Measurements from ENCODE around the gene ZNF93. TPM values are rescaled to one million over a fixed set of nuclear protein-coding genes. Genes with fewer than 3 reads are reported as not detected.
"Not testable (repeated sequence)": the region's sequence is repeated elsewhere in the genome, so short reads cannot be mapped to it uniquely, and the experiment has no call there.

ZNF93 gene
- total RNA-seq, 4 donors from 2014 or later: 3.4 to 4.7 (median 4.0) TPM

DNA sequence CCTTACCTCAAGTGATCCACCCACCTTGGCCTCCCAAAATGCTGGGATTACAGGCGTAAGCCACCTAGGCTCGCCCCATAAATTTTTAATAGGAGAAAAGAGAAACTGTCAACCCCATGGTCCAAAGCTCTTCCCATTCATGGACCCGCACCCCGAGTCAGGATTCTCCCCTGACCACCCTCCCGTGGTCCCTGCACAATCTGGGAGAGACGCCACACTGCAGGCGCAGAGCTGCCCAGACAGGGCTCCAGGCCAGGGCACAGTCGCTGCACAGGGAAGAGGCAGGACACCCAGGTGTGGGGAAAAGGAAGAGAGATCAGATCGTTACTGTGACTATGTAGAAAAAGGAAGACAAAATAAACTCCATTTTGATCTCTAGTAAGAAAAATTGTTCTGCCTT is 54.5 kb downstream of the ZNF93 start:
- no peak overlapping the region for H3K4me3 ChIP-seq (ENCODE audit: low read depth, poor library complexity, severe bottlenecking)
- intact Hi-C loops (cut with DNase I; ENCODE audit: low total_unique reads): no loop called here
- WGBS, 2 donors: 86 to 88% methylated on average over 9 of the region's 9 CpGs
- no peak for TF ChIP-seq POLR2A (IDR thresholded peaks at IDR 0.05)
- TF ChIP-seq CTCF (IDR thresholded peaks at IDR 0.05): no peak
- DNase-seq (ENCODE audit: low spot score in 2 of 2): no peak

GRCh38 chr19:19956434-19957075 is 55.8 kb downstream of the ZNF93 start:
- intact Hi-C loops (cut with DNase I; ENCODE audit: low total_unique reads): no loop called here
- 49 to 52% methylated on average over 15 of the region's 15 CpGs for WGBS, 2 donors
- DNase-seq (ENCODE audit: low spot score in 2 of 2): no peak
- H3K4me3 ChIP-seq (ENCODE audit: low read depth, poor library complexity, severe bottlenecking): no peak overlapping the region
- TF ChIP-seq POLR2A (IDR thresholded peaks at IDR 0.05) (no peak), CTCF (IDR thresholded peaks at IDR 0.05) (no peak)

DNA sequence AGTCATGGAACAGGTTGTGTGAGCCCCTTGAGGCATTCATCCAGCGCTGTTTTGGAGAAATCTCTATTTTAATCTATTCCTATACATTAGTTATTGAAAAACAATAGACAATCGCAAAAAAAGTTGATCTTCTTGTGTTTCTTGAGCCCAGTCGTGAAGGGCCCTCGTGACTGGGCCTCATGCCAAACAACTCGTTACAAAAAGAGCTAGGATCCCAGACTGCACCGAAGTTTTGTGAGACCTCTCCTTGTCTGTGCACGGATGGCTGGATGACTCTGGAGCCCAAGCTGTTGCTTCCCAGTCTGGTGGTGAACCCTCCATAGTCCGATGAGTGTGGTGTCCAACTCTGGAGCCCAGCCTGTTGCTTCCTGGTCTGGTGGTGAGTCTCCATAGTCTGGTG is 57.0 kb downstream of the ZNF93 start:
- H3K4me3 ChIP-seq (ENCODE audit: low read depth, poor library complexity, severe bottlenecking); DNase-seq (ENCODE audit: low spot score in 2 of 2); intact Hi-C loops (cut with DNase I; ENCODE audit: low total_unique reads): not testable (repeated sequence)
- WGBS, 2 donors: 73 to 79% methylated on average over 8 of the region's 8 CpGs

- peak; percentile 64 to 88 for DNase-seq (ENCODE audit: low spot score in 2 of 2)
- WGBS, 2 donors: 15 to 20% methylated on average over 9 of the region's 9 CpGs
- intact Hi-C loops (cut with DNase I; ENCODE audit: low total_unique reads); H3K4me3 ChIP-seq (ENCODE audit: low read depth, poor library complexity, severe bottlenecking): not testable (repeated sequence)
Observed at GRCh38 chr19:19959151-19959799, 58.5 kb downstream of the ZNF93 start.

DNA sequence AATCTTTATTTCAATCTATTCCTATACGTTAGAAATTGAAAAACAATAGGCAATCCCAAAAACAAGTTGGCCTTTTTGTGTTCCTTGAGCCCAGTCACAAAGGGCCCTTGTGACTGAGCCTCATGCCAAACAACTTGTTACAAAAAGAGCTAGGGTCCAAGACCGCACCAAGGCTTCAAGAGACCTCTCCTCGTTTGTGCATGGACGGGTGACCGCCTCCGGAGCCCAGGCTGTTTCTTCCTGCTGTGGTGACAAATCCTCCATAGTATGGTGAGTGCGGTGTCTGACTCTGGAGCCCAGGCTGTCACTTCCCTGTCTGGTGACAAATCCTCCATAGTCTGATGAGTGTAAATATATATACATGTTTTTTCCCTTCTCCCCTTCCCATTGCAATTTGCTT is 63.7 kb downstream of the ZNF93 start:
- WGBS, 2 donors: 86% methylated on average over 7 of the region's 7 CpGs
- H3K4me3 ChIP-seq (ENCODE audit: low read depth, poor library complexity, severe bottlenecking): no peak overlapping the region
- DNase-seq (ENCODE audit: low spot score in 2 of 2): no peak
- intact Hi-C loops (cut with DNase I; ENCODE audit: low total_unique reads): no loop called here
- TF ChIP-seq CTCF (IDR thresholded peaks at IDR 0.05) (no peak), POLR2A (IDR thresholded peaks at IDR 0.05) (no peak)

GRCh38 chr19:19966126-19966525 is 65.4 kb downstream of the ZNF93 start:
- DNase-seq (ENCODE audit: low spot score in 2 of 2); intact Hi-C loops (cut with DNase I; ENCODE audit: low total_unique reads); H3K4me3 ChIP-seq (ENCODE audit: low read depth, poor library complexity, severe bottlenecking): not testable (repeated sequence)
- WGBS, 2 donors: 69 to 94% methylated on average over 2 of the region's 3 CpGs

DNA sequence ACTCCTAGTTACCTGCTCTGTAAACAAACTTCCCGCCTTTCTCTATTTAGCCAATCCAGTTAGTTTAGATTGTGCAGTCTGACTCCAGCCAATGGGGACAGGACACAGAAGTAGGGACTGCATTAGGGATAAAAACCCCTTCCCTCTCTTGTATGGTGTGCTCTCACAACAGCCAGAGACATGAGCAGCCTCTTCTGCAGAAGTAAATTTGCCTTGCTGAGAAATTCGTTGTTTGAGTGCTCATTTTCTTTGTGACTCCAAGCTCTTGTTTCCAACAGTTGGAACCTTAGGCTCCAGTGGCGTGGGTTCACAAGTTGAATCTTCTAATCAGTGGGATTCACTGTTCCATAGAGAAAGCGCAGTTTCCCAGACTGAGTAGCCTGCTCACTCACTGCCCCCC is 66.1 kb downstream of the ZNF93 start:
- intact Hi-C loops (cut with DNase I; ENCODE audit: low total_unique reads): no loop called here
- no peak for TF ChIP-seq CTCF (IDR thresholded peaks at IDR 0.05)
- no peak for TF ChIP-seq POLR2A (IDR thresholded peaks at IDR 0.05)
- 77 to 82% methylated on average over 4 of the region's 4 CpGs for WGBS, 2 donors
- no peak overlapping the region for H3K4me3 ChIP-seq (ENCODE audit: low read depth, poor library complexity, severe bottlenecking)
- DNase-seq (ENCODE audit: low spot score in 2 of 2): no peak

Other genes starting within 250 kb of the ZNF93 start
- 100 to 1,000 TPM in 2 of 4 donors, 10 to 100 TPM in 2; 60.8 to 162 (median 109) TPM for gene ATP13A1, start 237.3 kb upstream of the ZNF93 start, total RNA-seq
- gene ZNF101, start 232.1 kb upstream of the ZNF93 start, total RNA-seq: 10 to 100 TPM in 1 of 4 donors, 1 to 10 TPM in 3; 4.5 to 18.6 (median 7.2) TPM
- gene ZNF14, start 167.8 kb upstream of the ZNF93 start, total RNA-seq: 1 to 10 TPM; 6.9 to 9.4 (median 8.1) TPM
- gene ZNF506, start 79.2 kb upstream of the ZNF93 start, total RNA-seq: 10 to 100 TPM; 19.9 to 44.5 (median 28.0) TPM
- 1 to 10 TPM; 4.7 to 7.5 (median 7.0) TPM for gene ZNF253, start 35.1 kb upstream of the ZNF93 start, total RNA-seq
- gene ZNF682, start 138.6 kb downstream of the ZNF93 start, total RNA-seq: 10 to 100 TPM in 1 of 4 donors, 1 to 10 TPM in 3; 3.1 to 18.9 (median 3.9) TPM
- 1 to 10 TPM; 1.6 to 5.5 (median 1.8) TPM for gene ZNF90, start 177.1 kb downstream of the ZNF93 start, total RNA-seq

All from lower leg skin (tissue), 4 donors.